Stimulated activated CD4-positive, alpha-beta T cell treated with anti-CD3 and anti-CD28 coated beads, Interleukin-2, amount 100 ng/mL, for 48 hours (primary cell): ENCODE data around the gene SEMA5A.

Experiments
- DNase-seq, 2 donors: peaks; one replicate each; pipeline ENCODE4 v3.0.0-alpha.2; 2020

The SEMA5A gene

GRCh38 chr5:9149988-9150387 lies 395.9 kb downstream of the SEMA5A start:
- DNase-seq: no peak

GRCh38 chr5:9148242-9148641 lies 397.6 kb downstream of the SEMA5A start:
- DNase-seq: no peak

- DNase-seq: no peak
These were observed 405.2 kb downstream of the SEMA5A start for GRCh38 chr5:9140711-9141110.

- DNase-seq: no peak
These were observed 405.7 kb downstream of the SEMA5A start for GRCh38 chr5:9140202-9140601.

GRCh38 chr5:9139344-9139743 lies 406.5 kb downstream of the SEMA5A start:
- DNase-seq: no peak

- no peak for DNase-seq
These were observed 417.7 kb downstream of the SEMA5A start for GRCh38 chr5:9128136-9128535.

- DNase-seq: no peak
These were observed 419.4 kb downstream of the SEMA5A start for GRCh38 chr5:9126490-9126889.

GRCh38 chr5:9125852-9126251 lies 420.0 kb downstream of the SEMA5A start:
- DNase-seq: no peak

- no peak for DNase-seq
These were observed 421.0 kb downstream of the SEMA5A start for GRCh38 chr5:9124838-9125237.

- DNase-seq: no peak
These were observed 421.8 kb downstream of the SEMA5A start for GRCh38 chr5:9124071-9124470.

GRCh38 chr5:9122528-9122927 lies 423.3 kb downstream of the SEMA5A start:
- DNase-seq: no peak

- DNase-seq: no peak
These were observed 424.3 kb downstream of the SEMA5A start for GRCh38 chr5:9121597-9121996.

- DNase-seq: no peak
These were observed 427.0 kb downstream of the SEMA5A start for GRCh38 chr5:9118852-9119251.

- no peak for DNase-seq
These were observed 430.8 kb downstream of the SEMA5A start for GRCh38 chr5:9115093-9115492.

GRCh38 chr5:9112520-9113291 lies 433.2 kb downstream of the SEMA5A start:
- DNase-seq: no peak

GRCh38 chr5:9108162-9108561 lies 437.7 kb downstream of the SEMA5A start:
- no peak for DNase-seq

GRCh38 chr5:9105851-9106250 lies 440.0 kb downstream of the SEMA5A start:
- no peak for DNase-seq

- DNase-seq: no peak
These were observed 441.1 kb downstream of the SEMA5A start for GRCh38 chr5:9104571-9105339.

- no peak for DNase-seq
These were observed 442.6 kb downstream of the SEMA5A start for GRCh38 chr5:9103290-9103689.

GRCh38 chr5:9099689-9100088 lies 446.2 kb downstream of the SEMA5A start:
- no peak for DNase-seq

- DNase-seq: no peak
These were observed 446.9 kb downstream of the SEMA5A start for GRCh38 chr5:9098990-9099389.

- no peak for DNase-seq
These were observed 451.3 kb downstream of the SEMA5A start for GRCh38 chr5:9094582-9094981.

GRCh38 chr5:9091896-9092662 lies 453.8 kb downstream of the SEMA5A start:
- no peak for DNase-seq
